Breast epithelium (tissue), 3 donors: ENCODE data around the gene FLACC1.

Experiments used
- CTCF ChIP-seq, 3 donors: fragments of 450-650 bp; IDR thresholded peaks; one replicate each; pipeline ENCODE4 v1.5.1; 2016 to 2017; ENCODE audit warnings: antibody characterized with exemption in 3 of 3, mild to moderate bottlenecking in 3 of 3, moderate library complexity in 3 of 3
- POLR2A ChIP-seq: fragments of 450-650 bp; IDR thresholded peaks from one replicate; pipeline ENCODE4 v1.6.1; 2016; ENCODE audit warnings: antibody characterized with exemption, mild to moderate bottlenecking, moderate library complexity

GRCh38 chr2:201366146-201366545 is 9.0 kb upstream of the FLACC1 start:
- TF ChIP-seq CTCF (IDR thresholded peaks at IDR 0.05) (no peak), POLR2A (no peak)
